ENCODE data around the gene PRSS12.

GRCh38 chr4:118282692-118283091, 70.1 kb downstream of the PRSS12 start:
- TF ChIP-seq, protein P1, sequence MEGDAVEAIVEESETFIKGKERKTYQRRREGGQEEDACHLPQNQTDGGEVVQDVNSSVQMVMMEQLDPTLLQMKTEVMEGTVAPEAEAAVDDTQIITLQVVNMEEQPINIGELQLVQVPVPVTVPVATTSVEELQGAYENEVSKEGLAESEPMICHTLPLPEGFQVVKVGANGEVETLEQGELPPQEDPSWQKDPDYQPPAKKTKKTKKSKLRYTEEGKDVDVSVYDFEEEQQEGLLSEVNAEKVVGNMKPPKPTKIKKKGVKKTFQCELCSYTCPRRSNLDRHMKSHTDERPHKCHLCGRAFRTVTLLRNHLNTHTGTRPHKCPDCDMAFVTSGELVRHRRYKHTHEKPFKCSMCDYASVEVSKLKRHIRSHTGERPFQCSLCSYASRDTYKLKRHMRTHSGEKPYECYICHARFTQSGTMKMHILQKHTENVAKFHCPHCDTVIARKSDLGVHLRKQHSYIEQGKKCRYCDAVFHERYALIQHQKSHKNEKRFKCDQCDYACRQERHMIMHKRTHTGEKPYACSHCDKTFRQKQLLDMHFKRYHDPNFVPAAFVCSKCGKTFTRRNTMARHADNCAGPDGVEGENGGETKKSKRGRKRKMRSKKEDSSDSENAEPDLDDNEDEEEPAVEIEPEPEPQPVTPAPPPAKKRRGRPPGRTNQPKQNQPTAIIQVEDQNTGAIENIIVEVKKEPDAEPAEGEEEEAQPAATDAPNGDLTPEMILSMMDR (IDR thresholded peaks at IDR 0.05; ENCODE audit: insufficient read depth, low read length), result no peak
- TF ChIP-seq, protein P2, sequence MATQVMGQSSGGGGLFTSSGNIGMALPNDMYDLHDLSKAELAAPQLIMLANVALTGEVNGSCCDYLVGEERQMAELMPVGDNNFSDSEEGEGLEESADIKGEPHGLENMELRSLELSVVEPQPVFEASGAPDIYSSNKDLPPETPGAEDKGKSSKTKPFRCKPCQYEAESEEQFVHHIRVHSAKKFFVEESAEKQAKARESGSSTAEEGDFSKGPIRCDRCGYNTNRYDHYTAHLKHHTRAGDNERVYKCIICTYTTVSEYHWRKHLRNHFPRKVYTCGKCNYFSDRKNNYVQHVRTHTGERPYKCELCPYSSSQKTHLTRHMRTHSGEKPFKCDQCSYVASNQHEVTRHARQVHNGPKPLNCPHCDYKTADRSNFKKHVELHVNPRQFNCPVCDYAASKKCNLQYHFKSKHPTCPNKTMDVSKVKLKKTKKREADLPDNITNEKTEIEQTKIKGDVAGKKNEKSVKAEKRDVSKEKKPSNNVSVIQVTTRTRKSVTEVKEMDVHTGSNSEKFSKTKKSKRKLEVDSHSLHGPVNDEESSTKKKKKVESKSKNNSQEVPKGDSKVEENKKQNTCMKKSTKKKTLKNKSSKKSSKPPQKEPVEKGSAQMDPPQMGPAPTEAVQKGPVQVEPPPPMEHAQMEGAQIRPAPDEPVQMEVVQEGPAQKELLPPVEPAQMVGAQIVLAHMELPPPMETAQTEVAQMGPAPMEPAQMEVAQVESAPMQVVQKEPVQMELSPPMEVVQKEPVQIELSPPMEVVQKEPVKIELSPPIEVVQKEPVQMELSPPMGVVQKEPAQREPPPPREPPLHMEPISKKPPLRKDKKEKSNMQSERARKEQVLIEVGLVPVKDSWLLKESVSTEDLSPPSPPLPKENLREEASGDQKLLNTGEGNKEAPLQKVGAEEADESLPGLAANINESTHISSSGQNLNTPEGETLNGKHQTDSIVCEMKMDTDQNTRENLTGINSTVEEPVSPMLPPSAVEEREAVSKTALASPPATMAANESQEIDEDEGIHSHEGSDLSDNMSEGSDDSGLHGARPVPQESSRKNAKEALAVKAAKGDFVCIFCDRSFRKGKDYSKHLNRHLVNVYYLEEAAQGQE (IDR thresholded peaks at IDR 0.05; ENCODE audit: insufficient replicate concordance, low read depth), result no peak
- TF ChIP-seq GABPA (IDR thresholded peaks at IDR 0.05; ENCODE audit: low read depth), result no peak
- TF ChIP-seq POLR2AphosphoS5 (IDR thresholded peaks at IDR 0.05; ENCODE audit: low read depth), result peak; percentile 60
- TF ChIP-seq SPI1 (IDR thresholded peaks at IDR 0.05; ENCODE audit: borderline replicate concordance, low read depth), result no peak
